NCI-H510A (cell line): ENCODE data around the gene PACS2.

Source experiments
- DNase-seq: peaks from one replicate; lab custom pipeline; 2025; lab: John Stamatoyannopoulos, UW

PACS2 gene

GRCh38 chr14:105423488-105424195 lies 109.1 kb downstream of the PACS2 start:
- no peak for DNase-seq

GRCh38 chr14:105424861-105425260 lies 110.3 kb downstream of the PACS2 start:
- no peak for DNase-seq

- DNase-seq = no peak
These were observed 111.3 kb downstream of the PACS2 start for GRCh38 chr14:105425823-105426247.

GRCh38 chr14:105426416-105427130 lies 112.0 kb downstream of the PACS2 start:
- no peak for DNase-seq

- no peak for DNase-seq
These were observed 112.9 kb downstream of the PACS2 start for GRCh38 chr14:105427412-105427811.

- DNase-seq = no peak
These were observed 113.5 kb downstream of the PACS2 start for GRCh38 chr14:105427936-105428485.

- no peak for DNase-seq
These were observed 115.5 kb downstream of the PACS2 start for GRCh38 chr14:105430042-105430441.

GRCh38 chr14:105430565-105430964 lies 116.0 kb downstream of the PACS2 start:
- DNase-seq = no peak

GRCh38 chr14:105431256-105431655 lies 116.7 kb downstream of the PACS2 start:
- no peak for DNase-seq

GRCh38 chr14:105432657-105433056 lies 118.1 kb downstream of the PACS2 start:
- DNase-seq = no peak

- DNase-seq = no peak
These were observed 118.6 kb downstream of the PACS2 start for GRCh38 chr14:105433161-105433605.

- no peak for DNase-seq
These were observed 121.9 kb downstream of the PACS2 start for GRCh38 chr14:105436402-105436801.

GRCh38 chr14:105436891-105437722 lies 122.6 kb downstream of the PACS2 start:
- DNase-seq = peak; percentile 91

- DNase-seq = no peak
These were observed 123.4 kb downstream of the PACS2 start for GRCh38 chr14:105437723-105438500.

GRCh38 chr14:105439179-105439578 lies 124.6 kb downstream of the PACS2 start:
- no peak for DNase-seq

- no peak for DNase-seq
These were observed 125.4 kb downstream of the PACS2 start for GRCh38 chr14:105439710-105440553.

- DNase-seq = no peak
These were observed 126.0 kb downstream of the PACS2 start for GRCh38 chr14:105440554-105440900.

- no peak for DNase-seq
These were observed 126.4 kb downstream of the PACS2 start for GRCh38 chr14:105440992-105441391.

GRCh38 chr14:105442125-105442524 lies 127.6 kb downstream of the PACS2 start:
- no peak for DNase-seq

- no peak for DNase-seq
These were observed 128.3 kb downstream of the PACS2 start for GRCh38 chr14:105442834-105443233.

GRCh38 chr14:105444859-105445258 lies 130.3 kb downstream of the PACS2 start:
- DNase-seq = no peak
